Mucosa of stomach (tissue), 1 donor: ENCODE results near the gene SEMA6A.

Experiments
- H3K27me3 ChIP-seq: one replicate; pipeline ENCODE4 v1.7.0; 2013; ENCODE audit warnings: mild to moderate bottlenecking, low read length; ENCODE audit not compliant: control insufficient read depth, insufficient read depth
- H3K36me3 ChIP-seq: one replicate; pipeline ENCODE4 v1.7.0; 2013; ENCODE audit warnings: low read length; ENCODE audit not compliant: control insufficient read depth, insufficient read depth
- H3K4me1 ChIP-seq: one replicate; pipeline ENCODE4 v1.7.0; 2013; ENCODE audit warnings: mild to moderate bottlenecking, low read length; ENCODE audit not compliant: control insufficient read depth, insufficient read depth
- H3K4me3 ChIP-seq: one replicate; pipeline ENCODE4 v1.7.0; 2013; ENCODE audit warnings: low read length
- H3K9ac ChIP-seq: one replicate; pipeline ENCODE4 v1.7.0; 2013; ENCODE audit warnings: mild to moderate bottlenecking, low read length, moderate library complexity
- H3K9me3 ChIP-seq: one replicate; pipeline ENCODE4 v1.7.0; 2013; ENCODE audit warnings: mild to moderate bottlenecking, low read length, moderate library complexity; ENCODE audit not compliant: control insufficient read depth
- donor health status: Pancreatic carcinoma.

SEMA6A gene

DNA sequence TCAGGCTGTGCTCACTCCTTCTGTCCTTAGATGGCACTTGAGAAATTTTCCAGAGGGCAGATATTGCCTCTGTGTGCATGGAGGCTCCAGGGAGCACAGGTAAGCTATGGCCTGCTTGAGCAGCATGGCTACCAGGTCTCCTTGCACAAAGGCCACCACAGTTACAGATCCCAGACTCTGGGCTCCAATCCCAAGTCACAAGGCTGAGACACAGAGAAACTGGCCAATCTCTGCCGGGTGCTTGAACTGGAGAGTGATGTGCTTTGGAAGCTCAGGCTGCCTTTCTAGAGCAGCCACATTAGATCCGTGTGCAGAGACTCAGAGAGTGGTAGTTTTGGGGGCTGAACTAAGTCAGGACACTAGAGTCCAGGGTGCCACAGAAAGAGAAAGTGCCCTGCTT is 145.7 kb downstream of the SEMA6A start:
- Histone ChIP-seq H3K4me1 (no peaks in the 10 kb centered on the region), H3K27me3 (no peaks in the 10 kb centered on the region), H3K36me3 (no peaks in the 10 kb centered on the region), H3K9me3 (no peaks in the 10 kb centered on the region), H3K9ac (no peak overlapping the region), H3K4me3 (no peak overlapping the region)

DNA sequence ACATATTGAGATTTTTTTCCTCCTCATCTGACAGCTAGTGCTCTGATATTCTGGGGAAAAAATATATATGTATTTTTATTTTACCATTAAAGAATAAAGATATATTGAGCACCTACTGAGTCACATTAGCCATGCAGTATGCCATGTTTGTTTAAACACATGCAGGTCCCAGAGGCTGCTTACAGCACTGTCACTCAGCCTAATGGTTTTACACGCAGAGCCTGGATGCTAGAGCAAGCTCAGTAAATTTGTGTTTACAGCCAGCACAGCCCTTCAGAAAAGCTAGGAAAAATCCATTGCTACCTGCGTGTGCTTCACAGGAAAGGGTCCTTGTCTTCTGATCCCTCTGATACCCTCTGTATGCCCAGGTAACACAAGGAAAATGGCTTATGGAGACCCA is 146.2 kb downstream of the SEMA6A start:
- Histone ChIP-seq H3K27me3 (no peaks in the 10 kb centered on the region), H3K36me3 (no peaks in the 10 kb centered on the region), H3K9me3 (no peaks in the 10 kb centered on the region), H3K9ac (no peak overlapping the region), H3K4me3 (no peak overlapping the region), H3K4me1 (no peaks in the 10 kb centered on the region)

DNA sequence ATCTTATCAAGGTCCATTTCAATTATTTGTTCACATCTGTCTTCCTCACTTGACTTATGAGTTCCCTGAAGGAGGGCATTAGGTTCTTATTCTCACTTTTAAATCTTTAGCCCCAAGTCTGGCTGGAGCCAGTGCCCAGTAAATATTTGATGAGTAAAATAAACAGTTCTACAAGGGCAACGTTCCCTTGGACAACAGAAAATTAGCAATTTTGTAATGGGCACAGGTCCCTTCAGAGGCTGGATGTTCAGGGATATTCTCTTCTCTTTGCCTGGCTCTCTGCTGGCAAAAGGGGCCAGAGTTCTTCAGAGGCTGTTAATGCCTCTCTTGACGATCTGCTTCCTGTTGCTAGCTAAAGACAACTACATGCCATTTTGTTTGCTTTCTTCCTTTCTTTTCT is 149.7 kb downstream of the SEMA6A start:
- Histone ChIP-seq H3K9me3 (no peaks in the 10 kb centered on the region), H3K36me3 (no peaks in the 10 kb centered on the region), H3K9ac (no peak overlapping the region), H3K27me3 (no peaks in the 10 kb centered on the region), H3K4me3 (no peak overlapping the region), H3K4me1 (no peaks in the 10 kb centered on the region)

DNA sequence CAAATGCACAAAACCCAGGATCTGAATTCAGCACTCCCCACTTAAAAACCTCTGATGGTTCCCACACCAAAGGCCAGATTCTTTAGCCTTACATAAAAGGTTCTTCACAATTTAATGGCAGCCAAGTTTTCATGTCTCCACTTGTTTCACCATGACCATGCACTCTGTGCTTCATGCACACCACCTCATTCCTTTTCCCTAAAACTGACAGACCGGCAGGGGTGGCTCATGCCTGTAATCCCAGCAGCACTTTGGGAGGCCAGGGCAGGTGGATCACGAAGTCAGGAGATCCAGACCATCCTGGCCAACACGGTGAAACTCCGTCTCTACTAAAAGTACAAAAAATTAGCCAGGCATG is 150.4 kb downstream of the SEMA6A start:
- no peaks in the 10 kb centered on the region for H3K4me1 ChIP-seq
- no peak overlapping the region for H3K4me3 ChIP-seq
- H3K27me3 ChIP-seq: no peaks in the 10 kb centered on the region
- no peaks in the 10 kb centered on the region for H3K9me3 ChIP-seq
- H3K9ac ChIP-seq: no peak overlapping the region
- H3K36me3 ChIP-seq: no peaks in the 10 kb centered on the region

DNA sequence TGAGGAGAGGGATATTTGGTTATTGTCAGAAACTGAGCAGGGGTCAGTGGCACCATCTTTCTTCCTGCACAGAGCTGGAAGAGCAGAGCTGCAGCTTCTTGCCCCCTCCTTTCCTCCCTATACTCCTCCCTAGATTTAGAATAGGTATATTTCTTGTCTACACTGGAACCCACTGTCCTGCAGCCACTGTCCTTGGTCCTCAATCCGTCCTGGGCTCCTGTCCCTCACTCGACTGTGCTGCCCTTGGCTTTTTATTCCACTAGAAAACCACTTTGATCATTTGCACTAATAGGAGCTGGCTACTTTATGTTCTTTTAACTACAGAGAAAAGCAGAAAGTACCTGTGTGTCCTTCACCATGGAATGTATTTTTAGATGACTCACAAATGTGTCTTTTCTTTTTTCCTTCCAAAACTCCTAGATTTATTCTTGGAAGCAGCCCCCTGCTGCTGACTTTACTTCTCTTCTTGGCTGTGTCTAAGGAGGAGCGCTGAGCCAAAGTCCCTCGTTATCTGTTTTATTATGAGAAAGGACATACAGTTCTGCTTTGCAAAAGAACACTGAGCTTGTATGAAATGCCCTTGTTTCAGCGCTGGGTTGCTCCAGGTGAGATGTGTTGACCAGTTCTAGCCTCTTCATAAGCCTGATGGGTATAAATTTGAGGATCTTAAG is 150.9 kb downstream of the SEMA6A start:
- no peaks in the 10 kb centered on the region for H3K27me3 ChIP-seq
- H3K4me3 ChIP-seq: no peak overlapping the region
- H3K9ac ChIP-seq: no peak overlapping the region
- H3K4me1 ChIP-seq: no peaks in the 10 kb centered on the region
- H3K36me3 ChIP-seq: no peaks in the 10 kb centered on the region
- H3K9me3 ChIP-seq: no peaks in the 10 kb centered on the region

DNA sequence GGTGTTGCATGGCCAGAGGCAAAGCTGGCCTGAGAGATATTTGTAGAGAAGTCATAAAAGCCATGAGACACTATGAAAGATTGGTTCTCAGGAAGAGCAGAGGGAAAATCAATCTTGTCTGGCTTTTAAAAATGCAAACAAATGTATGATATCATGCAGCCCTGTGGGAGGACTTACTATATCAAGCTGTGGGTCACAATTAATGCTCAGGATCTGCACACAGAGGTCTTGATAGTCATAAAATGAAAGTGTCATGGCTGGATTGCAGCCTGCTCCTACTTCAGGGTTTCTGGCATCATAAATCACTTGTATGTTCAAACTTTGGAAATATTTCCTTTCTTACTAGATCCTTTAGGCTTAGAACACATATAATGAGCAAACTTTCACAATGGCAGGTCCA is 151.5 kb downstream of the SEMA6A start:
- Histone ChIP-seq H3K4me1 (no peaks in the 10 kb centered on the region), H3K36me3 (no peaks in the 10 kb centered on the region), H3K27me3 (no peaks in the 10 kb centered on the region), H3K9me3 (no peaks in the 10 kb centered on the region), H3K9ac (no peak overlapping the region), H3K4me3 (no peak overlapping the region)

DNA sequence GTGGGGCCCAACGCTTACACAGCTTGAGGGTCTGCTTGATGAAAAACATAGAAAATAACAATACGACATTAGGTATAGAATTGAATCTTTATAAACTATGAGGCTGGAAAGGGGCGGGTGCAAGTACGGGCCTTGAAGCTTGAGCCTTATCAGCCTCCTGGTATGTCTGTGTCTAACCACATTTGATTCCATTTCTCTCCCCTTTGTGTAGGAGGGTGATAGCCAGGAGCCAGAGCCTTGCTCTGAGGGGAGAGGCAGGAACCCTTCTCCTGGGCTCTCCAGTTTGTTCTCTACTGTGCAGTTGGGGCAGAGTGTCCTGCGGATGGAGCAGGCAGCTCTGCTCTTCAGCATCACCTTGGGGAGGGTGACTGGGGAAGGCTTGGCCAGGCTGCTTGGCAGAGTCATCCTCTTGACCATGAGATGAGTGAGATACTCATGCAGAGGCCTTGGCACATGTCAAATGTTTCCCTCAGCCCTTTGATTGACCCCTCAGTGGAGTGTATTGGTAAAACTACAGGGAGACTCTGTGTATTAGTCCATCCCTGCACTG is 153.5 kb downstream of the SEMA6A start:
- Histone ChIP-seq H3K36me3 (no peaks in the 10 kb centered on the region), H3K27me3 (no peaks in the 10 kb centered on the region), H3K9ac (no peak overlapping the region), H3K9me3 (no peaks in the 10 kb centered on the region), H3K4me3 (no peak overlapping the region), H3K4me1 (no peaks in the 10 kb centered on the region)

DNA sequence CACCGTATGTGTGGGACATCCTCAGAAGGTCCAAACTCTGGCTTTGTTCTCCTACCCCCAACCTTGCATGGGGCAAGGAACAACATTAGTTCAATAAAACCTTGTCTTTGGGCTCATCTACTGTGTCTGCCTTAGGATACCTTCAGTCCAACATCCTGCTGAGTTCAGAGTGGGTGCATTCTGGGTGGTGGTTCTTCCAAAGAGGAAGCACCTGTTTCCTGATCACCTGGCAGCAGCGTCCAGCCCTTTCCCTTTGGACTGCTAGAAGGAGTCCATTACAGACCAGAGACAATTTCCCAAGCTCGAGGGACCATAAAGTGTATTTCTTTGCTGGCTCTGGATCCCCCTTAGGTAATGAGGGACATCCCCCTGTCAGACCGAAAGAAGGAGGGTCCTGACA is 154.1 kb downstream of the SEMA6A start:
- Histone ChIP-seq H3K36me3 (no peaks in the 10 kb centered on the region), H3K4me3 (no peak overlapping the region), H3K4me1 (no peaks in the 10 kb centered on the region), H3K27me3 (no peaks in the 10 kb centered on the region), H3K9me3 (no peaks in the 10 kb centered on the region), H3K9ac (no peak overlapping the region)

DNA sequence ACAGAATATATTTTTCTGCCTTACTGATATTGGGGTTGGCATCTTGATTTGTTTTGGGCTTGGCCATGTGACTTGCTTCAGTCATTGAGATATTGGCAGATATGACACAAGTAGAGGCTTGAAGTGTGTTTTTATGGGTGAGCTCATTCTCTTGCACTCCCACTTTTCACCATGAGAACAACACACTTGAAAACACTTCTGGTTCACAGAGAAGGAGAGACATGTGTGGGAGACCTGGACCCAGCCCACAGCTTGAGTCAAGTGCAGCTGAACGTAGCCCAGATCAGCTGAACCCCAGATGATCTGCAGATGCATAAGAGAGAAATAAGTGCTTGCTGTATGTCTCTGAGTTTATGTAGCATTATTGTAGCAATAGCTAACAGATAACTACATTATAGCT is 155.4 kb downstream of the SEMA6A start:
- Histone ChIP-seq H3K36me3 (no peaks in the 10 kb centered on the region), H3K4me1 (no peaks in the 10 kb centered on the region), H3K4me3 (no peak overlapping the region), H3K9me3 (no peaks in the 10 kb centered on the region), H3K27me3 (no peaks in the 10 kb centered on the region), H3K9ac (no peak overlapping the region)

DNA sequence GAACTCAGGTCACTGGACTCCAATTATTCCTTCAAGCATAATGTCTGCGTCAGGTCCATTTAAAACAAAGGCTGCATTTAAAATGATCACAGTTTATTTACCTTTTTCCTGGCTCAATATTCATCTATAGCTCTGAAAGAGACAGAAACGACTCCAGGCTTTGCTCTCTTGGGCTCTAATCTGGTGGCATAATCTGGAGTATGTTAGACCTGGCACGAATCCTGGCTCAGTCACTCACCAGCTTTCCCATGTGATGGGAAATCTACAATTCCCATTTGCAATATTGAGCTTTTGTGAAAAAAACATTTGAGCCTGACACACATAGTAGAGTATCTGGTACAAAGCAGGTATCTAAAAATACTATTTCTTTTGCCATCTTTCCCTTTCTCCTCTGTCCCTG is 155.8 kb downstream of the SEMA6A start:
- Histone ChIP-seq H3K27me3 (no peaks in the 10 kb centered on the region), H3K4me1 (no peaks in the 10 kb centered on the region), H3K36me3 (no peaks in the 10 kb centered on the region), H3K9me3 (no peaks in the 10 kb centered on the region), H3K9ac (no peak overlapping the region), H3K4me3 (no peak overlapping the region)

DNA sequence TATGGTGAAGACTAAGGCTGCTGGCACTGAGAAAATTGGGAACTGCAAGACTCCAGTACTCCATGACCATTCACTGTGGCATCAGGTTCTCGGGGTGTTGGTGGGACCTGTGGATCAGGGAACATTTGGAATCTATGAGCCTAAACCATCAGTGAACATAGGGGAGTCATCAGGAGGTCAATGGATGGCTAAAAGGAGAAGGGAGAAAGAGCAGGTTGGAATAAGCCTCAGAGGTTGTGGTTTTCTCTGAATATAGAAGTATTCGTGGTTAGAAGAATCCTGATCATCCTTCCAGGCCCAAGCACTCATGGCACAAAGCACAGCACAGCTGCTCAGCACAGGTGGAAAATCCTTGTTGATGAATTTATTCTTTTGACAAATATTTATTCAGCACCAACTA is 156.6 kb downstream of the SEMA6A start:
- Histone ChIP-seq H3K36me3 (no peaks in the 10 kb centered on the region), H3K9ac (no peak overlapping the region), H3K27me3 (no peaks in the 10 kb centered on the region), H3K4me3 (no peak overlapping the region), H3K4me1 (no peaks in the 10 kb centered on the region), H3K9me3 (no peaks in the 10 kb centered on the region)

DNA sequence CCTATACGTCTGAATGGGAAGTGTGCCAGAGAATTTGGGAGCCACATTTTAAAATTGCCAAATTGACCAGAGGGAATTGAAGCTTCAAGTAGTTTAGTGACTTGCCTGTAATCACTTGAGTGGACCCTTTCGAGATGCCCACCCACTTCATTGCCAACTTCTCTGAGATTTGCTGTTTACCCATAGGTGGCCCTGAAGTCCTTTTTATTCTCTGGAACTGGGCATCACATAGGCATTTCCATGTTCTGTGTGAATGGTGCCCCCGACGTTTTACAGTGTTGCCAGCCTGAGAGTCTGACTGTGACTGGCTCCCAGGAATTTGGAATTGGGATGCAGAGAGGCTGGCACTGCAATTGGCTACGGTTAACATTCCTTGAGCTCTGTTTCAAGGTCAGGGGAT is 158.6 kb downstream of the SEMA6A start:
- H3K9ac ChIP-seq: no peak overlapping the region
- no peaks in the 10 kb centered on the region for H3K36me3 ChIP-seq
- H3K4me1 ChIP-seq: no peaks in the 10 kb centered on the region
- no peak overlapping the region for H3K4me3 ChIP-seq
- H3K9me3 ChIP-seq: no peaks in the 10 kb centered on the region
- H3K27me3 ChIP-seq: no peaks in the 10 kb centered on the region

DNA sequence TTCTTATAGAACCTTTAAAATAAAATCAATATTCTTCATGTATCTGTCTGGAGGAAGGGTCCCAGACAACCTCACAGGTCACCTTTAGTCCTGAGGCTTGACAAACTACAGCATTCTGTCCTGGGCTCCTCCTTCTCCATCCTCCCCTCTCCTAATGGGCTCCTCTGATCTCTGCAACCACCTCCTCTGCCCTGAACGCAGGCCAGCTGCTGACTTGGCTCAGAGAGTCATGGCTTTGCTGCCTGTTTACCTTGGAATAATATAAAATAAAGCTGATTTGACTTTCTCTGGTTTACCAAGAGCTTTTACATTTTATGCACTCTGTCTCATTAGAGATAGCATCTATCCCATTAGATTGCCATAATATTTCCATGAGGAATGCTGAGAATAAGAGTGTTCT is 159.4 kb downstream of the SEMA6A start:
- no peaks in the 10 kb centered on the region for H3K4me1 ChIP-seq
- H3K36me3 ChIP-seq: no peaks in the 10 kb centered on the region
- H3K9me3 ChIP-seq: no peaks in the 10 kb centered on the region
- no peaks in the 10 kb centered on the region for H3K27me3 ChIP-seq
- no peak overlapping the region for H3K9ac ChIP-seq
- no peak overlapping the region for H3K4me3 ChIP-seq
